Measurements from ENCODE around the gene ABI2. TPM values are rescaled to one million over a fixed set of nuclear protein-coding genes. Genes with fewer than 3 reads are reported as not detected.

ABI2 gene
- total and polyA plus RNA-seq, 2 of the 4 experiments (the other 2 are of a cell fraction) = 35.7 to 54.0 TPM

GRCh38 chr2:203379156-203379555 is 51.0 kb downstream of the ABI2 start:
- H3K14ac ChIP-seq (replicated peaks; ENCODE audit: low read depth, low read length) = no peak overlapping the region
- CTCF ChIA-PET = interaction anchor here (0.6 kb wide), 1 partner anchor 13 kb away, joined by 3 read pairs; no protein-coding TSS in a partner anchor
- BruUV-seq (replicated peaks) = no TSS peak
- no peak overlapping the region for H3K56ac ChIP-seq (ENCODE audit: extremely low read depth, insufficient read depth, low read length)
- H3K9ac ChIP-seq (ENCODE audit: low read depth, low read length) = no peak overlapping the region
- dilution Hi-C loops (cut with HindIII; ENCODE audit: low sequenced_read_pairs, unreplicated experiment) (no loop called here), in situ Hi-C loops (cut with MboI; ENCODE audit: low sequenced_read_pairs) (no loop called here), intact Hi-C loops (cut with micrococcal nuclease) (no loop called here)
- H3K4ac ChIP-seq (ENCODE audit: low read depth, low read length) = no peak overlapping the region
- no peaks in the 10 kb centered on the region for H3K4me1 ChIP-seq (ENCODE audit: control insufficient read depth, insufficient read depth, low read length)
- no peak overlapping the region for H3K18ac ChIP-seq (ENCODE audit: low read depth, low read length)
- peaks cover 16 to 35% of the 10 kb centered on the region in 2 experiments for H3K79me1 ChIP-seq (ENCODE audit: low read depth in 1 of 2, low read length in 2 of 2)
- H2AK9ac ChIP-seq (replicated peaks; ENCODE audit: low read depth, low read length, poor library complexity) = no peak overlapping the region
- H2BK20ac ChIP-seq (ENCODE audit: low read depth, low read length) = no peak overlapping the region
- H2BK120ac ChIP-seq (ENCODE audit: low read depth, low read length) = no peak overlapping the region
- 0 out of 2 replicates have a peak, but pooled peaks cover 3% of the 10 kb centered on the region for H3K9me1 ChIP-seq (ENCODE audit: insufficient read depth, low read length)
- H3K27ac ChIP-seq (ENCODE audit: insufficient read depth, low read length) = no peak overlapping the region
- no peak overlapping the region for H3K4me3 ChIP-seq (ENCODE audit: insufficient read depth, low read depth, low read length)
- WGBS, 2 experiments (ENCODE audit: extremely low coverage in 2 of 2, insufficient read length in 1 of 2) = 100% methylated on average over 2 of the region's 3 CpGs; no CpG with 5 or more reads in 1 of the 2 experiments
- no peaks in the 10 kb centered on the region for H3K9me3 ChIP-seq (ENCODE audit: control insufficient read depth, insufficient read depth, low read length)
- no peaks in the 10 kb centered on the region for H3K27me3 ChIP-seq (ENCODE audit: control insufficient read depth, insufficient read depth, low read length)
- no peak for DNase-seq
- no peak overlapping the region for H4K5ac ChIP-seq (ENCODE audit: low read depth, low read length)
- no peak overlapping the region for H2BK5ac ChIP-seq (ENCODE audit: low read depth, low read length, poor library complexity, severe bottlenecking)
- no peak overlapping the region for H4K91ac ChIP-seq (ENCODE audit: insufficient read depth, low read depth, low read length)
- no peak overlapping the region for H4K8ac ChIP-seq (ENCODE audit: low read depth in 2 of 2, low read length in 2 of 2)
- no peak overlapping the region for H3K4me2 ChIP-seq (ENCODE audit: low read depth, low read length)
- POLR2A ChIA-PET (ENCODE audit: unreplicated experiment) = no interaction called here
- H2AK5ac ChIP-seq (ENCODE audit: low read depth, low read length) = no peak overlapping the region
- ATAC-seq (ENCODE audit: low read depth) = no peak
- H4K20me1 ChIP-seq (ENCODE audit: insufficient read depth, low read length) = no peaks in the 10 kb centered on the region
- no peak overlapping the region for H3K23ac ChIP-seq (ENCODE audit: low read depth, low read length)
- no peak overlapping the region for H2AFZ ChIP-seq (replicated peaks; ENCODE audit: low read length, poor library complexity)
- no peak for TF ChIP-seq CEBPB (IDR thresholded peaks at IDR 0.05; ENCODE audit: low read depth, low read length)
- TF ChIP-seq CHD1 (IDR thresholded peaks at IDR 0.05; ENCODE audit: low read depth, low read length) = no peak
- TF ChIP-seq FOS (IDR thresholded peaks at IDR 0.05; ENCODE audit: low read depth, low read length) = no peak
- no peak for TF ChIP-seq MXI1 (IDR thresholded peaks at IDR 0.05; ENCODE audit: borderline replicate concordance, low read depth, low read length)
- no peak for TF ChIP-seq NFE2L2 (IDR thresholded peaks at IDR 0.05; ENCODE audit: low read depth, low read length)
- no peak for TF ChIP-seq SMC3 (IDR thresholded peaks at IDR 0.05; ENCODE audit: low read depth, low read length)
- no peak for TF ChIP-seq MAZ (IDR thresholded peaks at IDR 0.05; ENCODE audit: borderline replicate concordance, low read depth, low read length)
- no peak for TF ChIP-seq MAFK (IDR thresholded peaks at IDR 0.05; ENCODE audit: low read depth, low read length)
- H2BK15ac ChIP-seq (ENCODE audit: low read depth, low read length) = no peak overlapping the region
- peaks cover 4% of the 10 kb centered on the region; the same call in 1 of the 2 replicates for H3K36me3 ChIP-seq (ENCODE audit: control insufficient read depth, insufficient read depth, low read length)
